ENCODE results near the gene KCNN3. TPM values are rescaled to one million over a fixed set of nuclear protein-coding genes. Genes with fewer than 3 reads are reported as not detected.

Gene KCNN3
- total RNA-seq, 1 experiment from 2014 or later = 0.26 TPM

DNA sequence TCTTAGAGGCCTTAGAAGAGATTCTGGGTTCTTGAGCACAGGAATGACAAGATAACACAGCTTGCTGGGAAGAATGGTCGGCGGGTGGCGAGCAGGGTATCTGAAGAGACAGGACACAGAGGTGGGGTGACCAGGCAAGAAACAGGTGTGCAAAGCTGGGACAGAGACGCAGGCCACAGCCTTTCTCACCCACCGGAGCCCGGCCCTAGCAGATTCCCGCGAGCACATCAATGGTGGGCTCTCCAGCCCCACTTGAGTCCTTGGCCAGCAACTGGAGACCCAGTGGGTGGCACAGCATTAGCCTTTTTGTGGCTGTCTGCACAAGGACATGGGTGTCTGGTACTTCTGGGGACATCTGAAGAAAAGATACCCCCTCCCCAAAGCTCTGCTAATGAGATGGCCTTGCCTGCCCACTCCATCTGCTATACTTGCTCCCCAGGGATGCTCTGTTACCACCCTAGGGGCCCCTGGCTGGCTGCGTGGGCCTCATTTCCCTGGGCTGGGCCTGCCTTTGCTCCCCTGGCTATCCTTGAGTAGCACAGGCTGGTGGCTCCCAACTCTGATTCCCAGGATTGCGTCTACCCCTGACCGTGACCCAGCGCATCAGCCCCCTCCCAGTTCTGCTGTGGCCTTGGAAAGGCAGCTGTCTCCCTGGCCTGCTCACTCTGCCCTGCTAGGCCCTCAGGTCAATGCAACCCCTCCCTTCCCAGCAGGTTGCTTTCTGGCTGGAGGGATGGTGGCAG lies 134.8 kb downstream of the KCNN3 start:
- no peak for TF ChIP-seq CTCF (conservative IDR thresholded peaks at IDR 0.05; ENCODE audit: low read depth, low read length)
- TF ChIP-seq EZH2 (IDR thresholded peaks at IDR 0.05; ENCODE audit: low read length, unreplicated experiment) = no peak
- intact Hi-C loops (cut with micrococcal nuclease) = no loop called here
- no peaks in the 10 kb centered on the region for H4K20me1 ChIP-seq (ENCODE audit: low read length)
- no peaks in the 10 kb centered on the region for H3F3A ChIP-seq (ENCODE audit: low read length, unreplicated experiment)
- no peak overlapping the region for H2AFZ ChIP-seq (ENCODE audit: low read length)
- H3K79me2 ChIP-seq (ENCODE audit: low read length) = no peaks in the 10 kb centered on the region
- H3K27ac ChIP-seq (ENCODE audit: low read length) = no peak overlapping the region
- no peak for ATAC-seq
- H3K4me1 ChIP-seq (ENCODE audit: insufficient read depth, low read length) = peaks cover 19% of the 10 kb centered on the region
- POLR2A ChIA-PET (ENCODE audit: unreplicated experiment) = no interaction called here
- H3K9me2 ChIP-seq (replicated peaks; ENCODE audit: low read length) = no peaks in the 10 kb centered on the region
- H3K9me3 ChIP-seq (ENCODE audit: low read length) = no peaks in the 10 kb centered on the region
- H3K9ac ChIP-seq (ENCODE audit: low read length) = no peak overlapping the region
- CTCF ChIA-PET = no interaction called here
- BruUV-seq (replicated peaks) = no TSS peak
- no peak for DNase-seq
- peaks cover 30% of the 10 kb centered on the region for H3K27me3 ChIP-seq (ENCODE audit: low read length)
- no peaks in the 10 kb centered on the region for H3K36me3 ChIP-seq (ENCODE audit: low read depth, low read length)
- no peak overlapping the region for H3K4me2 ChIP-seq (ENCODE audit: low read length)
- H3K4me3 ChIP-seq (ENCODE audit: low read length) = no peak overlapping the region

GRCh38 chr1:154733621-154734020 lies 136.5 kb downstream of the KCNN3 start:
- no peak overlapping the region for H2AFZ ChIP-seq (ENCODE audit: low read length)
- peaks cover 35% of the 10 kb centered on the region for H3K4me1 ChIP-seq (ENCODE audit: insufficient read depth, low read length)
- H3K27ac ChIP-seq (ENCODE audit: low read length) = no peak overlapping the region
- ChIA-PET CTCF (no interaction called here), POLR2A (ENCODE audit: unreplicated experiment) (no interaction called here)
- no peaks in the 10 kb centered on the region for H4K20me1 ChIP-seq (ENCODE audit: low read length)
- no peaks in the 10 kb centered on the region for H3K9me2 ChIP-seq (replicated peaks; ENCODE audit: low read length)
- H3K9me3 ChIP-seq (ENCODE audit: low read length) = no peaks in the 10 kb centered on the region
- peaks cover 14% of the 10 kb centered on the region for H3K27me3 ChIP-seq (ENCODE audit: low read length)
- H3K36me3 ChIP-seq (ENCODE audit: low read depth, low read length) = no peaks in the 10 kb centered on the region
- no peak overlapping the region for H3K9ac ChIP-seq (ENCODE audit: low read length)
- H3K4me2 ChIP-seq (ENCODE audit: low read length) = no peak overlapping the region
- ATAC-seq (no peak), DNase-seq (no peak)
- no peaks in the 10 kb centered on the region for H3K79me2 ChIP-seq (ENCODE audit: low read length)
- no peak overlapping the region for H3K4me3 ChIP-seq (ENCODE audit: low read length)
- no peaks in the 10 kb centered on the region for H3F3A ChIP-seq (ENCODE audit: low read length, unreplicated experiment)
- TF ChIP-seq EZH2 (IDR thresholded peaks at IDR 0.05; ENCODE audit: low read length, unreplicated experiment) (no peak), CTCF (conservative IDR thresholded peaks at IDR 0.05; ENCODE audit: low read depth, low read length) (no peak), EZH2phosphoT487 (IDR thresholded peaks at IDR 0.05; ENCODE audit: borderline replicate concordance, low read length) (no peak)
- BruUV-seq (replicated peaks) = no TSS peak
- intact Hi-C loops (cut with micrococcal nuclease) = no loop called here

DNA sequence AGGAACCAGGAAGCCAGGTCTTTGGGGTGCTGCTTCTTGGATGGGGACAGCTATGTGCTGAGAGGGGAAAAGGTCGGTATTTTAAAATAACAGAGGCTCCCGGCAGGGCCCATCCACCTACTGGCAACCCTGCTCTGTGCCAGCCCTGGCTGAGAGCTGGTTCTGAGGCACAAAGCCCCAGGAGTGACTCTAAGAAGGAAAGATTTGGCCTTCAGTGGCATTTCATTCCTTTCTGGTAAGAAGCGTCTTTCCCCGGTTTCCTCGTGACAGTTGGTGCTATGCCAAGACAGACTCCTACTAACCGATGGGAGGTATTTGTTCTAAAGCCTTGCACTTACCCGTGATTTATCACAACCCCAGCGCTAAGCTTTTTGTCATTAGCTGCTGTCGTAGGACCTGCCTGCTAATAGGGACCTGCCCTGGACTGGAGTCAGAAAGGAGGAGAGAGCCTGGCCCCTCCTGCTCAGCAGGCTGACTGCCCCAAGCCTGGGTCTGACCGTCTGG lies 139.0 kb downstream of the KCNN3 start:
- Histone ChIP-seq H3K4me3 (ENCODE audit: low read length) (no peak overlapping the region), H3K9ac (ENCODE audit: low read length) (peak overlapping the region; percentile 74), H3K9me3 (ENCODE audit: low read length) (no peaks in the 10 kb centered on the region), H4K20me1 (ENCODE audit: low read length) (no peaks in the 10 kb centered on the region), H3K4me1 (ENCODE audit: insufficient read depth, low read length) (peaks cover 37% of the 10 kb centered on the region), H3K4me2 (ENCODE audit: low read length) (peak overlapping the region; percentile 9), H3K9me2 (replicated peaks; ENCODE audit: low read length) (no peaks in the 10 kb centered on the region), H2AFZ (ENCODE audit: low read length) (peak overlapping the region; percentile 40; the same call in 1 of the 2 replicates), H3K79me2 (ENCODE audit: low read length) (no peaks in the 10 kb centered on the region), H3K27me3 (ENCODE audit: low read length) (no peaks in the 10 kb centered on the region), H3K36me3 (ENCODE audit: low read depth, low read length) (no peaks in the 10 kb centered on the region), H3F3A (ENCODE audit: low read length, unreplicated experiment) (no peaks in the 10 kb centered on the region), H3K27ac (ENCODE audit: low read length) (peak overlapping the region; percentile 86)
- no TSS peak for BruUV-seq (replicated peaks)
- ATAC-seq (no peak), DNase-seq (no peak)
- intact Hi-C loops (cut with micrococcal nuclease) = no loop called here
- TF ChIP-seq CTCF (conservative IDR thresholded peaks at IDR 0.05; ENCODE audit: low read depth, low read length) (no peak), EZH2phosphoT487 (IDR thresholded peaks at IDR 0.05; ENCODE audit: borderline replicate concordance, low read length) (no peak), EZH2 (IDR thresholded peaks at IDR 0.05; ENCODE audit: low read length, unreplicated experiment) (no peak)
- CTCF ChIA-PET = no interaction called here
- POLR2A ChIA-PET (ENCODE audit: unreplicated experiment) = no interaction called here
